Muscle of back (tissue), 11 donors: ENCODE data around the gene RABGAP1L. TPM values are rescaled to one million over a fixed set of nuclear protein-coding genes. Genes with fewer than 3 reads are reported as not detected.
"Not testable (repeated sequence)": the region's sequence is repeated elsewhere in the genome, so short reads cannot be mapped to it uniquely, and the experiment has no call there.

Experiments
- DNase-seq, 3 donors: peaks; one replicate each; pipeline versions ENCODE4 v3.0.0 to v3.0.0-alpha.2; 2013
- polyA plus RNA-seq, 10 donors: library from polyadenylated mRNA; unstranded; fragments of 120-200 nt; gene quantifications; one replicate each; pipeline ENCODE4 v1.2.1, GENCODE V29; 2013; ENCODE audit not compliant: insufficient read length in 10 of 10

Gene RABGAP1L
- polyA plus RNA-seq, 10 donors, result 11.4 to 17.4 (median 14.3) TPM

- DNase-seq, result no peak
These were observed 497.2 kb downstream of the RABGAP1L start for GRCh38 chr1:174656409-174657059.

- DNase-seq, result no peak
These were observed 498.1 kb downstream of the RABGAP1L start for GRCh38 chr1:174657411-174657810.

- no peak for DNase-seq
These were observed 498.6 kb downstream of the RABGAP1L start for GRCh38 chr1:174657893-174658292.

GRCh38 chr1:174659823-174660222, 500.5 kb downstream of the RABGAP1L start:
- no peak for DNase-seq

GRCh38 chr1:174660476-174660875, 501.2 kb downstream of the RABGAP1L start:
- no peak for DNase-seq

GRCh38 chr1:174663358-174663757, 504.0 kb downstream of the RABGAP1L start:
- no peak for DNase-seq

GRCh38 chr1:174666248-174666647, 506.9 kb downstream of the RABGAP1L start:
- DNase-seq, result no peak

- no peak for DNase-seq
These were observed 512.5 kb downstream of the RABGAP1L start for GRCh38 chr1:174671826-174672225.

GRCh38 chr1:174676856-174677255, 517.5 kb downstream of the RABGAP1L start:
- DNase-seq, result no peak

- DNase-seq, result no peak
These were observed 519.3 kb downstream of the RABGAP1L start for GRCh38 chr1:174678657-174679056.

- no peak for DNase-seq
These were observed 520.8 kb downstream of the RABGAP1L start for GRCh38 chr1:174680101-174680500.

- peak; percentile 22 to 48 (median 29) for DNase-seq
These were observed 523.2 kb downstream of the RABGAP1L start for GRCh38 chr1:174682419-174683008.

GRCh38 chr1:174686213-174686612, 526.9 kb downstream of the RABGAP1L start:
- no peak for DNase-seq

GRCh38 chr1:174689524-174689923, 530.2 kb downstream of the RABGAP1L start:
- DNase-seq, result no peak

GRCh38 chr1:174690266-174690665, 530.9 kb downstream of the RABGAP1L start:
- no peak for DNase-seq

GRCh38 chr1:174692313-174692712, 533.0 kb downstream of the RABGAP1L start:
- no peak for DNase-seq

- DNase-seq, result no peak
These were observed 533.8 kb downstream of the RABGAP1L start for GRCh38 chr1:174693085-174693484.

GRCh38 chr1:174693539-174693938, 534.2 kb downstream of the RABGAP1L start:
- not testable (repeated sequence) for DNase-seq

GRCh38 chr1:174696026-174696821, 536.9 kb downstream of the RABGAP1L start:
- no peak for DNase-seq

GRCh38 chr1:174700314-174700713, 541.0 kb downstream of the RABGAP1L start:
- no peak for DNase-seq

GRCh38 chr1:174700775-174701174, 541.5 kb downstream of the RABGAP1L start:
- no peak for DNase-seq

GRCh38 chr1:174701565-174701964, 542.2 kb downstream of the RABGAP1L start:
- DNase-seq, result no peak

- no peak for DNase-seq
These were observed 542.7 kb downstream of the RABGAP1L start for GRCh38 chr1:174702011-174702410.
